Motor neuron (in vitro differentiated cells): Measurements from ENCODE around the gene ATP8A2. TPM values are rescaled to one million over a fixed set of nuclear protein-coding genes. Genes with fewer than 3 reads are reported as not detected.

Experiments used
- ATAC-seq, 8 experiments: fragments of 200-7000 bp; cut with Tn5 transposase; replicated peaks in 6 of 8; 2 replicates each; pipeline ENCODE4 v1.8.0; 2021; ENCODE audit warnings: mild to moderate bottlenecking in 8 of 8, moderate library complexity in 8 of 8
- H3K27ac ChIP-seq, 2 donors: fragments of 250-450 bp; sonication (Bioruptor Pico); 2 replicates each; pipeline ENCODE4 v1.9.0; 2021; ENCODE audit warnings: antibody characterized with exemption in 2 of 2, mild to moderate bottlenecking in 2 of 2, moderate library complexity in 1 of 2
- H3K4me1 ChIP-seq, 2 donors: fragments of 250-450 bp; sonication (Bioruptor Pico); replicated peaks in 1 of 2; 2 replicates each; pipeline ENCODE4 v1.6.1; 2021; ENCODE audit warnings: antibody characterized with exemption in 2 of 2, mild to moderate bottlenecking in 2 of 2, moderate library complexity in 1 of 2
- H3K4me3 ChIP-seq, 5 donors: fragments of 250-450 bp; sonication (Bioruptor Pico); 2 replicates each; pipeline ENCODE4 v1.9.0; 2021; ENCODE audit warnings: antibody characterized with exemption in 5 of 5, mild to moderate bottlenecking in 5 of 5, moderate library complexity in 4 of 5
- WGBS, 10 experiments: fragments of 450-650 bp; shearing (Covaris generic); methylation state at CpG; one replicate each; pipeline ENCODE4 v1.0.0; 2022; 5-methylcytosine and 5-hydroxymethylcytosine counted together
- in situ Hi-C, 9 experiments: fragments of 400-800 bp; cut with MboI; loops; one replicate each; pipeline ENCODE4 v1.15.0; 2021; ENCODE audit warnings: low sequenced_read_pairs in 9 of 9, low pct_unique_long_range_greater_than_20kb in 2 of 9; ENCODE audit not compliant: unreplicated experiment in 9 of 9
- total RNA-seq, 8 experiments: library from RNA; unstranded; fragments of 300-600 nt; gene quantifications; 2 replicates each; pipeline versions ENCODE4 v1.2.3 to v1.2.4, GENCODE V29; 2022

Gene ATP8A2
- total RNA-seq, 8 experiments from 2014 or later = 0.10 to 13.8 (median 6.7) TPM

DNA sequence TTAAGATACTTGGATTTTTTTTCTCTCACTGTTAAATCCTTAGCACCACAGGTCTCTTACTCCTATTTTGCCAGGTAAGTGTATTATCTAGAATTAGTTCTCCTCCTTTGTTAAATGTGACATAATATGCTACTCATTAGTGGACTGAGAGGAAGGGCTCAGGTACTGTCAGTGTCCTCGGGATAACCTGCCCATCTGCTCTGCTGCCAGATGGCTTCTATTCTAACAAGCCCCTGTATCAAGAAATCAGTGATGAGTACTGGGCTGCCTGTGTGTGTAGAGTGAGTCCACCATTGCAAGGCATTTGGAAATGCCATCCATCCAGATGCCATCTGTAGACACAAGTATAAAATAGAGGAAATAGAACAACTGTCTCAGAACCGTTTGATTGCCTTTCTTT lies 209.6 kb downstream of the ATP8A2 start:
- Histone ChIP-seq H3K4me1 (no peaks in the 10 kb centered on the region), H3K27ac (no peak overlapping the region), H3K4me3 (no peak overlapping the region)
- in situ Hi-C loops = loop anchor here in 1 of 9 experiments (25.0 kb wide), 1 partner anchor 231 kb away; no protein-coding TSS in a partner anchor
- ATAC-seq = no peak
- 0 to 92% (median 33%) methylated on average over 1 to 2 of the region's 2 CpGs; no CpG with 5 or more reads in 1 of the 10 experiments for WGBS, 10 experiments

DNA sequence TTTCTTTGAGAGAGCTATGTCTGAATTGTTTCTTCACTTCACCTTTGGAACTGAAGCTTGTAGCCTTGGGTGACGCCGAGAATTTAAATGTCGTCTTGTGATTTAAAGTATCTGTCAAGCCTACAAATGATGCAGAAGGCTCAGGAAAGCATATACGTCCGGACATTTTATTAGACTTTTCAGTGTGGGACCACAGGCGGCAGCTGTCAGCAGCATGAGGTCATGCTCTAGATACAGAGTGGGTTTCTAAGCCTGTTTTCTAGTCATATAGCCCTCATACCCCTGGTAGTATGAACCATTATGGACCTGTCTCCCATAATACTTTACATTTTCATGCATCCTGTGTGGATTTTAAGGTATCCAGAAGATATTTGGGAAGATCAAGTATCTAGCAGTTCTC lies 212.3 kb downstream of the ATP8A2 start:
- H3K4me1 ChIP-seq = no peaks in the 10 kb centered on the region
- H3K4me3 ChIP-seq = no peak overlapping the region
- in situ Hi-C loops = loop anchor here in 1 of 9 experiments (25.0 kb wide), 1 partner anchor 228 kb away; no protein-coding TSS in a partner anchor
- 20 to 83% (median 45%) methylated on average over 1 to 6 of the region's 6 CpGs; no CpG with 5 or more reads in 2 of the 10 experiments for WGBS, 10 experiments
- H3K27ac ChIP-seq = no peak overlapping the region
- ATAC-seq = peak in 1 of 8 experiments; percentile 60

- ATAC-seq = no peak
- 0 to 100% (median 58%) methylated on average over 1 to 5 of the region's 5 CpGs for WGBS, 10 experiments
- H3K27ac ChIP-seq = no peak overlapping the region
- no peak overlapping the region for H3K4me3 ChIP-seq
- H3K4me1 ChIP-seq = no peaks in the 10 kb centered on the region
- in situ Hi-C loops = loop anchor here in 1 of 9 experiments (25.0 kb wide), 1 partner anchor 227 kb away; no protein-coding TSS in a partner anchor
Observed at GRCh38 chr13:25585000-25585399, 213.2 kb downstream of the ATP8A2 start.

GRCh38 chr13:25587326-25587980 lies 215.7 kb downstream of the ATP8A2 start:
- H3K4me1 ChIP-seq = no peaks in the 10 kb centered on the region
- no peak for ATAC-seq
- H3K4me3 ChIP-seq = no peak overlapping the region
- H3K27ac ChIP-seq = no peak overlapping the region
- WGBS, 10 experiments = 0 to 100% (median 50%) methylated on average over 1 of the region's 1 CpG
- in situ Hi-C loops = loop anchor here in 1 of 9 experiments (25.0 kb wide), 1 partner anchor 225 kb away; no protein-coding TSS in a partner anchor

DNA sequence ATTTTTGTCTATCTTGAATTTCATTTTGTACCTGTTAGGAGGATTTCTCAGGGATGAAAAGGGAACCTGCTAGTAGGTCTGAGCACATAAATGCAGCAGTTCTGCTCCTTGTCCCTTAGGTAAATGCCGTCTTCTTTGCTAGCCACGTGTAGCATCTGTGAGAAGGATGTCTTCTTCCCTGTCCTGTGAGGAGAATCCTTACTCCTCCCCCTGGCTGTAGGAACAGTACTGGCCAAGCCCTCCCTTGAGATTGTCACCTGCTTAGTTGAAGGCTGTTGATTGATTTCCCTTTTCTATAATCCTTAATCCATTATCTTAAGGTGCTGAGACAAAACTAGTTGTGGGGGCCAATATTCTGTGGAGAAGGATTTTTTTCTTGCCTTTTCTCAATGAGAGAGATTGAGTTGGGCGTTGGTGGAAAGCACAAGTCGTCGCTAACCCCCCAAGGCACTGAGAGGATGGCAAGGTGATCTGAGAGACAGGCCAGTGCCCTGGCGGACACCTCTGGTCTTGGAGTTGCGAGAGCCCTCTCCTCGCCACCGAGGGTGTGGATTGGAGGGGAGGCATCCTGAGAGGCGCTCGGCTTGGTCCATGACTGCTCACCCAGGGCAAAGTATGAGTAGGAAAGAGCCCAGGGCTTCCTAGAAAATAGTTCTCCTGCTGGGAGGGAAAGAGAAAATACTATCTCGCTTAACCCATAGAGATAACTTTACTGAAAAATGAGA lies 216.7 kb downstream of the ATP8A2 start:
- WGBS, 10 experiments = 26 to 100% (median 66%) methylated on average over 1 to 12 of the region's 12 CpGs; no CpG with 5 or more reads in 2 of the 10 experiments
- no peak overlapping the region for H3K27ac ChIP-seq

GRCh38 chr13:25598421-25598820 lies 226.6 kb downstream of the ATP8A2 start:
- no peak overlapping the region for H3K4me3 ChIP-seq
- no peak for ATAC-seq
- H3K4me1 ChIP-seq = no peaks in the 10 kb centered on the region
- 0 to 86% (median 58%) methylated on average over 1 to 2 of the region's 2 CpGs for WGBS, 10 experiments
- in situ Hi-C loops = loop anchor here in 1 of 9 experiments (25.0 kb wide), 1 partner anchor 214 kb away; no protein-coding TSS in a partner anchor
- H3K27ac ChIP-seq = no peak overlapping the region

More for the DNA sequence above, 216.7 kb downstream of the ATP8A2 start:
- no peak for ATAC-seq
- Histone ChIP-seq H3K4me3 (no peak overlapping the region), H3K4me1 (no peaks in the 10 kb centered on the region)
- in situ Hi-C loops = loop anchor here in 1 of 9 experiments (25.0 kb wide), 1 partner anchor 224 kb away; no protein-coding TSS in a partner anchor

GRCh38 chr13:25602176-25602575 lies 230.4 kb downstream of the ATP8A2 start:
- no peak for ATAC-seq
- Histone ChIP-seq H3K4me3 (no peak overlapping the region), H3K4me1 (no peaks in the 10 kb centered on the region), H3K27ac (no peak overlapping the region)
- WGBS, 10 experiments = 6 to 100% (median 53%) methylated on average over 1 to 2 of the region's 2 CpGs; no CpG with 5 or more reads in 4 of the 10 experiments
- in situ Hi-C loops = no loop called here

DNA sequence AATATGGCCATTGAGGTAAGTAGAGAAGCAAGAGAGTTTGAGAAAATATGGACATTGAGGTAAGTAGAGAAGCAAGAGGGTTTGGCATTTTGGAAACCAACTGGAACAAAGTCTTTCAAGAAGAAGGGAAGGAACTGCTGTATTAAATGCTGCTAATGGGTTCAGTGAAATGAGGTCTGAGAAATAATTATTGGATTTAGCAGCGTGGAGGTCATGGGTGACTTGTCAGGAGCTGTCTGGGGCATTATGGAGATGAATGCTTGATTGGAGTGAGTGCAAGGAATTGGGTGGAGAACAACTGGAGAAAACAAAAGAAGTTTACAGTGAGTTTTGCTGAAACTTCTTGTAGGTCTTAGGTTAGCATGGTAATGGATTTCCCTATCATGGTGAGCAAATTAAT lies 232.3 kb downstream of the ATP8A2 start:
- ATAC-seq = no peak
- whole genome bisulfite sequencing, 10 experiments = 0 to 80% (median 48%) methylated on average over 1 of the region's 1 CpG; no CpG with 5 or more reads in 4 of the 10 experiments
- Histone ChIP-seq H3K27ac (no peak overlapping the region), H3K4me1 (no peaks in the 10 kb centered on the region), H3K4me3 (no peak overlapping the region)
- in situ Hi-C loops = no loop called here

GRCh38 chr13:25607096-25607495 lies 235.3 kb downstream of the ATP8A2 start:
- Histone ChIP-seq H3K4me1 (no peaks in the 10 kb centered on the region), H3K4me3 (no peak overlapping the region), H3K27ac (no peak overlapping the region)
- in situ Hi-C loops = no loop called here
- ATAC-seq = no peak
- WGBS, 10 experiments = 0 to 93% (median 72%) methylated on average over 2 to 7 of the region's 7 CpGs; no CpG with 5 or more reads in 1 of the 10 experiments

- in situ Hi-C loops = no loop called here
- H3K4me3 ChIP-seq = no peak overlapping the region
- H3K4me1 ChIP-seq = no peaks in the 10 kb centered on the region
- H3K27ac ChIP-seq = no peak overlapping the region
- 0 to 80% (median 34%) methylated on average over 1 to 2 of the region's 2 CpGs; no CpG with 5 or more reads in 2 of the 10 experiments for WGBS, 10 experiments
- no peak for ATAC-seq
Observed at GRCh38 chr13:25608181-25608580, 236.4 kb downstream of the ATP8A2 start.

DNA sequence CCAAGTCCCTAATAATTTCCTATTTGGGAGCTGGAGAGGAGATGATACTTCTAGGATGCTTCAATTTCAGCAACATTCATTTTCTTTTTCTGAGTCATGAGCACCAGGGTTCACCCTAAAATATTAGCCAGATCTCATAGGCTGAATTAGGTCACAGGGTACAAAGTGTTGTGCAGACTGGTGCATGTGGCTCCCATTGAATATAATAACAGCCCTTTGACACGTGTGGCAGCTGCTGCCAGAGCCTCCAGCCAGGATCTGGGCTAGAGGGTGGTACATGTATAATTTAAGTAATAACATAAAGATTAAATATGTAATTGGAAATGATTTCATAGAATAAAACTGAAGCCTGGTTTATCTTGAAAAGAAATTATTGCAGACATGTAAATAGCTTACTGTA lies 244.9 kb downstream of the ATP8A2 start:
- Histone ChIP-seq H3K27ac (no peak overlapping the region), H3K4me1 (no peaks in the 10 kb centered on the region), H3K4me3 (no peak overlapping the region)
- in situ Hi-C loops = no loop called here
- 0 to 83% (median 59%) methylated on average over 1 of the region's 1 CpG; no CpG with 5 or more reads in 6 of the 10 experiments for WGBS, 10 experiments
- peak in 1 of 8 experiments; percentile 87 for ATAC-seq

GRCh38 chr13:25619897-25620296 lies 248.1 kb downstream of the ATP8A2 start:
- ATAC-seq = no peak
- 19 to 94% (median 75%) methylated on average over 1 to 5 of the region's 5 CpGs; no CpG with 5 or more reads in 1 of the 10 experiments for WGBS, 10 experiments
- H3K27ac ChIP-seq = no peak overlapping the region
- H3K4me3 ChIP-seq = no peak overlapping the region
- in situ Hi-C loops = no loop called here
- H3K4me1 ChIP-seq = no peaks in the 10 kb centered on the region

DNA sequence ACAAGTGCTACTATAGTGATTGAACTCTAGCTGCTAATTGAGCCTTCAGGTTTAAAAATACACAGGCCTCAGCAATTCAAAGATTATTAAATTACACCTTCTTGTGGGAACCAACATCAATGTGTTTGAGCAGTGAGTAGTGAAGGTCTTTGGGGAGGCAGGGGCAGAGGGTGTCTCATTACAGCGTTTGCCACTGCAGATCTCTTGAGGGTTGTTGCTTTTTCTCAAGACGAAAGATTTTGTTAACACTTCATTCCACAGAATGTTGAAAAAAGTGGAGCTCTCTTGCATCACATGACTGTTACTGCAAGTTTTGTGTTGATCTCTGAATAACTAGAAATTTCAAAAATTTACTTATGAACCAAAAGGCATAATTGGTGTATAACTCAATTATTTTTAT lies 253.6 kb downstream of the ATP8A2 start:
- WGBS, 10 experiments = 0 to 100% (median 82%) methylated on average over 1 to 2 of the region's 2 CpGs; no CpG with 5 or more reads in 5 of the 10 experiments
- H3K27ac ChIP-seq = no peak overlapping the region
- H3K4me1 ChIP-seq = peaks cover 0 to 2% of the 10 kb centered on the region in 2 donors
- in situ Hi-C loops = no loop called here
- no peak for ATAC-seq
- no peak overlapping the region for H3K4me3 ChIP-seq
